Lower leg skin (tissue), 3 donors: Measurements from ENCODE around the gene RGS7.

Source experiments
- POLR2A ChIP-seq, 2 donors: fragments of 450-650 bp; IDR thresholded peaks; one replicate each; pipeline ENCODE4 v1.6.1; 2016 to 2017; ENCODE audit warnings: antibody characterized with exemption in 2 of 2, mild to moderate bottlenecking in 1 of 2, moderate library complexity in 1 of 2
- TF ChIP-seq, protein P1 (sequence below), 3 donors: fragments of 450-650 bp; IDR thresholded peaks; one replicate each; pipeline ENCODE4 v1.5.1; 2016; ENCODE audit warnings: antibody characterized with exemption in 3 of 3, mild to moderate bottlenecking in 3 of 3, moderate library complexity in 2 of 3

DNA sequence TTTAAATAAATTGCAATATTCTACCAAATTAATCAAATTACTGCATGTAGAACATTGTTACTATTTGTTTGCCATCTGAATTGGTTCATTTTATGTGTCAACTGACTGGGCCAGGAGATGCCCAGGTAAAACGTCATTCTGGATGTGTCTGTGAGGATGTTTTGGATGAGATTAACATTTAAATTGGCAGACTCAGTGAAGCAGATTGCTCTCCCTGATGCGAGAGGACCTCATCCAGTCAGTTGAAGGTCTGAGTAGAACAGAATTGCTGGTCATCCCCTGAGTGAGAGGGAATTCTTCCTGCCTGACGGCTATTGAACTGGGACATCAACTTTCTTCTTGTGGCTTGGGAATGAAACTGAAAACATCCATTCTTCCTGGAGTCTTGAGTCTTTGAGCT is 623.0 kb downstream of the RGS7 start:
- no peak for TF ChIP-seq POLR2A (IDR thresholded peaks at IDR 0.05)
- TF ChIP-seq, protein P1, sequence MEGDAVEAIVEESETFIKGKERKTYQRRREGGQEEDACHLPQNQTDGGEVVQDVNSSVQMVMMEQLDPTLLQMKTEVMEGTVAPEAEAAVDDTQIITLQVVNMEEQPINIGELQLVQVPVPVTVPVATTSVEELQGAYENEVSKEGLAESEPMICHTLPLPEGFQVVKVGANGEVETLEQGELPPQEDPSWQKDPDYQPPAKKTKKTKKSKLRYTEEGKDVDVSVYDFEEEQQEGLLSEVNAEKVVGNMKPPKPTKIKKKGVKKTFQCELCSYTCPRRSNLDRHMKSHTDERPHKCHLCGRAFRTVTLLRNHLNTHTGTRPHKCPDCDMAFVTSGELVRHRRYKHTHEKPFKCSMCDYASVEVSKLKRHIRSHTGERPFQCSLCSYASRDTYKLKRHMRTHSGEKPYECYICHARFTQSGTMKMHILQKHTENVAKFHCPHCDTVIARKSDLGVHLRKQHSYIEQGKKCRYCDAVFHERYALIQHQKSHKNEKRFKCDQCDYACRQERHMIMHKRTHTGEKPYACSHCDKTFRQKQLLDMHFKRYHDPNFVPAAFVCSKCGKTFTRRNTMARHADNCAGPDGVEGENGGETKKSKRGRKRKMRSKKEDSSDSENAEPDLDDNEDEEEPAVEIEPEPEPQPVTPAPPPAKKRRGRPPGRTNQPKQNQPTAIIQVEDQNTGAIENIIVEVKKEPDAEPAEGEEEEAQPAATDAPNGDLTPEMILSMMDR (IDR thresholded peaks at IDR 0.05), result no peak
